ENCODE results near the gene SRD5A3. TPM values are rescaled to one million over a fixed set of nuclear protein-coding genes. Genes with fewer than 3 reads are reported as not detected.
A peak's percentile ranks its signal among the peaks of the same experiment; 100 is the strongest.

SRD5A3 gene
- total and polyA plus RNA-seq, 8 donors, result 12.1 to 31.3 (median 15.7) TPM

GRCh38 chr4:55386840-55387239 is 40.8 kb downstream of the SRD5A3 start:
- TF ChIP-seq, protein P1, sequence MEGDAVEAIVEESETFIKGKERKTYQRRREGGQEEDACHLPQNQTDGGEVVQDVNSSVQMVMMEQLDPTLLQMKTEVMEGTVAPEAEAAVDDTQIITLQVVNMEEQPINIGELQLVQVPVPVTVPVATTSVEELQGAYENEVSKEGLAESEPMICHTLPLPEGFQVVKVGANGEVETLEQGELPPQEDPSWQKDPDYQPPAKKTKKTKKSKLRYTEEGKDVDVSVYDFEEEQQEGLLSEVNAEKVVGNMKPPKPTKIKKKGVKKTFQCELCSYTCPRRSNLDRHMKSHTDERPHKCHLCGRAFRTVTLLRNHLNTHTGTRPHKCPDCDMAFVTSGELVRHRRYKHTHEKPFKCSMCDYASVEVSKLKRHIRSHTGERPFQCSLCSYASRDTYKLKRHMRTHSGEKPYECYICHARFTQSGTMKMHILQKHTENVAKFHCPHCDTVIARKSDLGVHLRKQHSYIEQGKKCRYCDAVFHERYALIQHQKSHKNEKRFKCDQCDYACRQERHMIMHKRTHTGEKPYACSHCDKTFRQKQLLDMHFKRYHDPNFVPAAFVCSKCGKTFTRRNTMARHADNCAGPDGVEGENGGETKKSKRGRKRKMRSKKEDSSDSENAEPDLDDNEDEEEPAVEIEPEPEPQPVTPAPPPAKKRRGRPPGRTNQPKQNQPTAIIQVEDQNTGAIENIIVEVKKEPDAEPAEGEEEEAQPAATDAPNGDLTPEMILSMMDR (IDR thresholded peaks at IDR 0.05), result no peak
- no peaks in the 10 kb centered on the region for H3K4me1 ChIP-seq
- H3K36me3 ChIP-seq, result no peaks in the 10 kb centered on the region
- H3K4me3 ChIP-seq, result no peak overlapping the region
- intact Hi-C loops (cut with DNase I), result no loop called here
- ATAC-seq (no peak), DNase-seq (no peak)
- no peaks in the 10 kb centered on the region for H3K27me3 ChIP-seq
- no peaks in the 10 kb centered on the region for H3K9me3 ChIP-seq
- no peak overlapping the region for H3K27ac ChIP-seq

GRCh38 chr4:55393461-55394320 is 47.6 kb downstream of the SRD5A3 start:
- no peak overlapping the region for H3K27ac ChIP-seq
- no peak for DNase-seq

GRCh38 chr4:55395218-55395528 is 49.1 kb downstream of the SRD5A3 start:
- TF ChIP-seq, protein P1 (IDR thresholded peaks at IDR 0.05), result no peak
- intact Hi-C loops (cut with DNase I), result no loop called here
- H3K4me3 ChIP-seq, result peak overlapping the region; percentile 88 to 93
- H3K27ac ChIP-seq, result peak overlapping the region; percentile 98 to 99
- no peaks in the 10 kb centered on the region for H3K9me3 ChIP-seq
- H3K4me1 ChIP-seq, result peaks cover 12 to 31% of the 10 kb centered on the region in 2 donors
- ATAC-seq, result no peak
- peaks cover 0 to 14% of the 10 kb centered on the region in 2 donors for H3K36me3 ChIP-seq
- no peaks in the 10 kb centered on the region for H3K27me3 ChIP-seq
- DNase-seq, result no peak

More at GRCh38 chr4:55393461-55394320, 47.6 kb downstream of the SRD5A3 start:
- ATAC-seq, result no peak
- intact Hi-C loops (cut with DNase I), result no loop called here
- H3K9me3 ChIP-seq, result no peaks in the 10 kb centered on the region
- no peaks in the 10 kb centered on the region for H3K27me3 ChIP-seq
- peaks cover 0 to 20% of the 10 kb centered on the region in 2 donors for H3K4me1 ChIP-seq
- TF ChIP-seq, protein P1 (IDR thresholded peaks at IDR 0.05), result no peak
- no peak overlapping the region for H3K4me3 ChIP-seq
- H3K36me3 ChIP-seq, result peaks cover 0 to 7% of the 10 kb centered on the region in 2 donors

- intact Hi-C loops (cut with DNase I), result no loop called here
- peak within 1 kb of the TSS; percentile 98 to 99 for H3K27ac ChIP-seq
- H3K36me3 ChIP-seq, result peaks cover 0 to 17% of the 10 kb centered on the region in 2 donors
- H3K4me3 ChIP-seq, result peak within 1 kb of the TSS; percentile 88 to 93
- TF ChIP-seq, protein P1 (IDR thresholded peaks at IDR 0.05), result no peak
- ATAC-seq (peak; percentile 97), DNase-seq (peak; percentile 85 to 97 (median 94))
- no peaks in the 10 kb centered on the region for H3K27me3 ChIP-seq
- peaks cover 12 to 35% of the 10 kb centered on the region in 2 donors for H3K4me1 ChIP-seq
- no peaks in the 10 kb centered on the region for H3K9me3 ChIP-seq
Observed at GRCh38 chr4:55395529-55396307, 49.7 kb downstream of the SRD5A3 start, which contains the start of gene TMEM165. TMEM165 (plus strand) TSS chr4:55395957; CDS start chr4:55396190, 233 bp downstream.
